Activated naive CD4-positive, alpha-beta T cell treated with anti-CD3 and anti-CD28 coated beads, Interleukin-2, amount 50 U/mL, for 72 hours (primary cell): ENCODE data around the gene SUN3. TPM values are rescaled to one million over a fixed set of nuclear protein-coding genes. Genes with fewer than 3 reads are reported as not detected.
A peak's percentile ranks its signal among the peaks of the same experiment; 100 is the strongest.
"Not testable (repeated sequence)": the region's sequence is repeated elsewhere in the genome, so short reads cannot be mapped to it uniquely, and the experiment has no call there.

ENCODE experiments used
- ATAC-seq, 2 donors: fragments of 150-1000 bp; cut with Tn5 transposase; 2 replicates each; pipeline ENCODE4 v1.10.0; 2021; ENCODE audit warnings: mild to moderate bottlenecking in 2 of 2, moderate library complexity in 2 of 2
- DNase-seq, 2 donors: peaks; one replicate each; pipeline ENCODE4 v3.0.0; 2021 to 2022; ENCODE audit warnings: low spot score in 2 of 2
- H3K27ac Mint-ChIP-seq, 2 donors: one replicate each; pipeline ENCODE4 v1.8.0; 2022; ENCODE audit warnings: mild to moderate bottlenecking in 2 of 2, mixed read lengths in 2 of 2
- H3K36me3 Mint-ChIP-seq, 2 donors: one replicate each; pipeline ENCODE4 v1.8.0; 2022; ENCODE audit warnings: mixed read lengths in 2 of 2
- H3K9me3 Mint-ChIP-seq, 2 donors: one replicate each; pipeline ENCODE4 v1.8.0; 2022; ENCODE audit warnings: mixed read lengths in 2 of 2
- total RNA-seq, 2 donors: library from RNA; stranded (reverse); gene quantifications; one replicate each; pipeline ENCODE4 v1.2.3, GENCODE V29; 2022

The SUN3 gene
- total RNA-seq, 2 donors from 2014 or later = not detected

DNA sequence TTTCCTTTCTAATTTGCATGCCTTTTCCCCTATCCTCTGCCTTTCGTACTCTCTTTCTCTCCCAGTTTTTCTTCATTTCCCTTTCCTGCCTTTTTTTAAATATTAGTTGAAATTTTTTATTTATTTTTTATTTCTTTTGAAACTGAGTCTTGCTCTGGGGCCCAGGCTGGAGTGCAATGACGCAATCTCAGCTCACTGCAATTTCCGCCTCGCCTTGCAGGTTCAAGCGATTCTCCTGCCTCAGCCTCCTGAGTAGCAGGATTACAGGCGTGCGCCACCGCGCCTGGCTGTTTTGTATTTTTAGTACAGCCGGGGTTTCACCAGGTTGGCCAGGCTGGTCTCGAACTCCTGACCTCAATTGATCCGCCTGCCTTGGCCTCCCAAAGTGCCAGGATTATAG is 29.5 kb downstream of the SUN3 start:
- no peaks in the 10 kb centered on the region for H3K36me3 Mint-ChIP-seq
- ATAC-seq (no peak), DNase-seq (no peak)
- H3K9me3 Mint-ChIP-seq = peaks cover 9 to 10% of the 10 kb centered on the region in 2 donors
- no peak overlapping the region for H3K27ac Mint-ChIP-seq

DNA sequence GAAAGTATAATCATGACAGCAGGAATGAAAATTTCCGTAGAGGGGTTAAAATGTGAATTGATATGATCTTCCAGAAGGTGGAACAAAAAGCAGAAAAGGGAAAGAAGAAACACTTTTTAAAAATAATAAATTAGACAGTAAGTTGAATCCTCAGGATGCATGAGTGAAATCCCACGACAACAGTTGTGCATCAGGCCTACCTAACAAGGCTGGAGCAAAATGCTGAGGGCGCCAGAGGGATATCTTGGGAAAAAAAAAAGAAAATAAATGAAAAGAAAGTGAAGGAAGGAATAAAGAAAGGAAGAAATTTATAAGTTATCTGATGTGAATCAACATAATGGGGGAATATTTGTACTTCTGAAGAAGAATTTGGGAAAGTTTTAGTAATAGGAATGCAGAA is 36.5 kb downstream of the SUN3 start:
- H3K27ac Mint-ChIP-seq = peak overlapping the region; percentile 88 to 90
- ATAC-seq = no peak
- H3K9me3 Mint-ChIP-seq = peaks cover 9 to 15% of the 10 kb centered on the region in 2 donors
- DNase-seq = no peak
- H3K36me3 Mint-ChIP-seq = no peaks in the 10 kb centered on the region

GRCh38 chr7:47991741-47992311 is 37.1 kb downstream of the SUN3 start:
- ATAC-seq (peak; percentile 97 to 99), DNase-seq (peak; percentile 76 to 85)
- Mint-ChIP-seq H3K9me3 (peaks cover 9 to 15% of the 10 kb centered on the region in 2 donors), H3K36me3 (no peaks in the 10 kb centered on the region), H3K27ac (peak overlapping the region; percentile 88 to 90)

DNA sequence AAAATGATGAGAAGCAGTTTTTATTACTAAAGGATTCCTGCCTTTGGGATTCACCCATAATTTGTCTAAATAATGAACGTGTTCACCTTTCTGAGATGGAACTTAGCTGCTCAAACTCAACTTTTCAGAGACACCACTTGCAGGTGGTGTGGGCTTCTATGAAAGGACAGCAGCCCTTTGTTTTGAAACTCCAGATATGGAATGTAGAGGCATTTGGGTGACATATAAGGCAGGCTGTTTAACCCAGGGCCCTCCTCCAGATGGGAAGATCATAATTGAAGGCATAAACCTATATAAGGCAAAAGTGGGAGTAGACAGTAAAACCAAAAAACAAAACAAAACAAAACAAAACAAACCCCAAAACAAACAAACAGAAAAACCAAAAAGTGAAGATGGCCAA is 37.6 kb downstream of the SUN3 start:
- DNase-seq = no peak
- peak overlapping the region in 1 of 2 donors; percentile 90 for H3K27ac Mint-ChIP-seq
- no peak for ATAC-seq
- no peaks in the 10 kb centered on the region for H3K36me3 Mint-ChIP-seq
- peaks cover 9 to 15% of the 10 kb centered on the region in 2 donors for H3K9me3 Mint-ChIP-seq

DNA sequence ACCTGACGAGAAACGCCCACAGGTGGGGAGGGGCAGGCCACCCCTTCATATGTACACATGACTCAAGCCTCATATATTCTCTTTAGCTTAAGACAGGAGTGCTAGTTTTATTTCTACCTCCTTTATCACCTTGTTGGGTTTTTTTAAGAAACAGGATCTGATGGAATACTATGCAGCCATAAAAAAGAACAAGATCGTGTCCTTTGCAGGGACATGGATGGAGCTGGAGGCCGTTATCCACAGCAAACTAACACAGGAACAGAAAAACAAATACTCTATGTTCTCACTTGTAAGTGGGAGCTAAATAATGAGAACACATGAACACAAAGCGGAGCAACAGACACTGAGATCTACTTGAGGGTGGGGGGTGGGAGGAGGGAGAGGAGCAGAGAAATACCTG is 38.3 kb downstream of the SUN3 start:
- Mint-ChIP-seq H3K27ac (peak overlapping the region in 1 of 2 donors; percentile 11), H3K9me3 (peaks cover 9 to 15% of the 10 kb centered on the region in 2 donors), H3K36me3 (no peaks in the 10 kb centered on the region)
- DNase-seq = no peak
- ATAC-seq = no peak

GRCh38 chr7:47989607-47990400 is 39.1 kb downstream of the SUN3 start:
- H3K27ac Mint-ChIP-seq = peak overlapping the region in 1 of 2 donors; percentile 11
- H3K36me3 Mint-ChIP-seq, H3K9me3 Mint-ChIP-seq, DNase-seq, ATAC-seq: not testable (repeated sequence)

DNA sequence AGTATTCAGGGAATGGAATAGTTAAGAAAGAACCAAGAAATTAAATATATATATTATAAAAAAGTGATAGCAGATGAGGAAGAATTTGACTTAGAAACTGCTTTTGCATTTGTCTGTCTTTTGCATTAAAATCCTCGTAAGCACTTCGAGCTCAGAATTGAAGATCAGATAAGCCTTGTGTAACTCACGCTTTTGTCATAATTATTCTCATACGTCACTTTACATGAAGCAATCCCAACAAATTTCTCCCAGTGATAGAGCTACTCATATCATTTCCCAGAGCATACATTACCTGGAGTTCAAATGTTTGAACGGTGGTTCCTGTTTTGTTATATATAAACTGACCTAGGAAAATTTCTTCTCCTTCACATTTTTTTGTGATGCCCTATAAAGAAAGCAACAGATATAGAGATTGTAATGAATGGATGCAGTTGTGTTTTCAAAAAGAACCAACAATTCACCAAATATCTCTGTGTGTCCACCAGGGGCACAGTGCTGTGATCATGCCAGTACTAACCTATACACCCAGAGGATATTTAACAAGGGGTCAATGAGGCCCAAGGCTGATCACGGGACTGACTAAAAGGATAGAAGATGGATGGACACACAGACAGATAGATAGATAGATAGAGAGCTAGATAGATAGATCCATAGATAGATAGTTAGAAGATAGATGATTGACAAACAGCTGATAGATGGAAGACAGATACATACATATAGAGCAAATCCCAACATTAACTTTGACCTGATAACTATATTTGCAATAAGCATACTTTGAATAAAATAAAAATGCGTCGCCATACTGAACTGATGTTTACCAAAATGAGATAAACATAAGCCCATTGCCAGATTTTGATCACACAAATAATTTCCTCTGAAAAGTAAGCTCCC is 40.2 kb downstream of the SUN3 start:
- H3K36me3 Mint-ChIP-seq = no peaks in the 10 kb centered on the region
- no peak for DNase-seq
- ATAC-seq = no peak
- peaks cover 0 to 4% of the 10 kb centered on the region in 2 donors for H3K9me3 Mint-ChIP-seq
- H3K27ac Mint-ChIP-seq = no peak overlapping the region

DNA sequence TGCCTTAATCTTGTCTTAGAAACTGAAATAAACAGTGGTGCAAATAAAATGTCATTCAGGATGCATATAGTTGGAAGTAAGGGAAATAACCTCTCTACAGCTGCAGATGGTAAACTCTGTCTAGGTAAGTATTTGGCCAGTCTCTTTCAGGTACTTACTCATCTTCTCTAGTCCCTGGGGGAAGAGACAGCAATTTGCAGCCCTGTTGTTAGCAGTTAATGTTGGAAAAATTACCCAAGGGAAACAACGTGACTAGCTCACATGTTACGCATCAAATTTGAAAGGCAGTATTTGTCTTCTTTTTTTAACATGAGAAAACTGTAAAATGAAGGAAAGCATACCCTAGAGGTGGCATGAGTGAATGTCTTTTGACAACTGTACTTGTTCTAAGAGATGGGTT is 46.3 kb downstream of the SUN3 start:
- Mint-ChIP-seq H3K9me3 (no peaks in the 10 kb centered on the region), H3K27ac (no peak overlapping the region), H3K36me3 (peaks cover 18 to 19% of the 10 kb centered on the region in 2 donors)
- DNase-seq (no peak), ATAC-seq (no peak)

DNA sequence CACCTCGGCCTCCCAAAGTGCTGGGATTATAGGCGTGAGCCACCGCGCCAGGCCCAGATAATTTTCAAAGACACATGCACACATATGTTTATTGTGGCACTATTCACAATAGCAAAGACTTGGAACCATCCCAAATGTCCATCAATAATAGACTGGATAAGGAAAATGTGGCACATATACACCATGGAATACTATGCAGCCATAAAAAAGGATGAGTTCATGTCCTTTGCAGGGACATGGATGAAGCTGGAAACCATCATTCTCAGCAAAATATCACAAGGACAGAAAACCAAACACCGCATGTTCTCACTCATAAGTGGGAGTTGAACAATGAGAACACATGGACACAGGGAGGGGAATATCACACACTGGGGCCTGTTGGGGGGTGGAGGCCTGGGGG is 48.3 kb downstream of the SUN3 start:
- H3K27ac Mint-ChIP-seq, ATAC-seq, H3K9me3 Mint-ChIP-seq, DNase-seq: not testable (repeated sequence)
- peaks cover 20 to 28% of the 10 kb centered on the region in 2 donors for H3K36me3 Mint-ChIP-seq

DNA sequence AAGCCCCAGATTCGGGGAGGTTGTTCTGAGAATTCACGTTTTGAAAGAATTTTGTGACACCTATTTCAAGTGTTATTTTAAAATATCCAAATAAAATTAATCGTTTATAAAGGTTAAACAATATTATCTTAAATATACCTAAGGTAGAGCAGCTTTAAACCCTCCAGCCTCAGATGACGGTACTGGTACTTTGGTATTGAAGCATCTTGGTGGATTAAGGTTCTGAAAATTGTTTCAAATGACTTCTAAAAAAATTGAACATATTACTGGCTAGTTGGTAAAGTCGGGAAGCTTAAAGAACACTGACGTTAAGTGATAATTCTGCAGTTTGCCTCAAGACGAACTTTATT is 49.1 kb downstream of the SUN3 start:
- Mint-ChIP-seq H3K27ac (peak overlapping the region; percentile 95 to 99), H3K9me3 (no peaks in the 10 kb centered on the region), H3K36me3 (peaks cover 22 to 30% of the 10 kb centered on the region in 2 donors)
- ATAC-seq = no peak
- DNase-seq = no peak

- no peaks in the 10 kb centered on the region for H3K9me3 Mint-ChIP-seq
- DNase-seq (peak; percentile 90 to 94), ATAC-seq (peak; percentile 99)
- H3K27ac Mint-ChIP-seq = peak within 1 kb of the TSS; percentile 95 to 99
- H3K36me3 Mint-ChIP-seq = peaks cover 28 to 35% of the 10 kb centered on the region in 2 donors
Observed at GRCh38 chr7:47979145-47979831, 49.6 kb downstream of the SUN3 start, which contains the start of gene HUS1. Gene HUS1 (minus strand): TSS chr7:47979615. CDS start chr7:47979519, 96 bp downstream.

DNA sequence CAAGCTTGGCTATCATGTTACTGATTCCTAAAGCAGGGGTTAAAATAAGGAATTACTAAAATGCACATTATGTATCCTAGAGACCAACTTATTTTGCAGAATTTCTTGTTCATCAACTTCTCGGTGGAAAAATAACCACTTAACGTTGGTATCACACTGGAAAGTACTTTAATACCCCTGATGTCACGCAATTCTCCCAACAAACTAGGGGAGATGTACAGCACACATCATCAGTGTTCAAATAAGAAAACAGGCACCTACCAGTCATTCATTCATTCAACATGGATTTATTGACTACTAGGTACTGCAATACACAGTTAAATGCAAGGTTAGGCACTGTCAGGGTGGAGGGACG is 50.1 kb downstream of the SUN3 start:
- peaks cover 33 to 41% of the 10 kb centered on the region in 2 donors for H3K36me3 Mint-ChIP-seq
- ATAC-seq (no peak), DNase-seq (no peak)
- peak overlapping the region; percentile 95 to 99 for H3K27ac Mint-ChIP-seq
- H3K9me3 Mint-ChIP-seq = no peaks in the 10 kb centered on the region

DNA sequence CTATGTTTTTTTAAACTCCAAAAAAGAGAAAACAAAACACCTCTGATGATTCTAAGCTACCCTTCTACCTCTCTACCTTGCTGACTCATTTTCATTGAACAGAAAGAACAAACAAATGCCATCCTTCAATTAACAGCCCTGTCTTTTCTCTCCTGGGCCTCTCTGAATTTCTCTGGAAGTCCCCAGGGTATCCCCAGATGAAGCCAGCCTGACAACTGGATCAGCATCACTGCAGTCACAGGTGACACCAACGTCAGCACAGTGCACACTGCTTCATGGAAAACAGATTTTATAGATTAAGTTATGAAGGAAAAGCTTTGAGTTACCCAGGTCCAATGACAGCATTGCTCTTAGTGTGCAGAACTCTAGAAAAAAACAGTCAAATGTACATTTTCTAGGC is 55.2 kb downstream of the SUN3 start:
- Mint-ChIP-seq H3K36me3 (peaks cover 46% of the 10 kb centered on the region in 2 donors), H3K27ac (peak overlapping the region in 1 of 2 donors; percentile 76), H3K9me3 (no peaks in the 10 kb centered on the region)
- no peak for DNase-seq
- peak; percentile 44 to 56 for ATAC-seq

DNA sequence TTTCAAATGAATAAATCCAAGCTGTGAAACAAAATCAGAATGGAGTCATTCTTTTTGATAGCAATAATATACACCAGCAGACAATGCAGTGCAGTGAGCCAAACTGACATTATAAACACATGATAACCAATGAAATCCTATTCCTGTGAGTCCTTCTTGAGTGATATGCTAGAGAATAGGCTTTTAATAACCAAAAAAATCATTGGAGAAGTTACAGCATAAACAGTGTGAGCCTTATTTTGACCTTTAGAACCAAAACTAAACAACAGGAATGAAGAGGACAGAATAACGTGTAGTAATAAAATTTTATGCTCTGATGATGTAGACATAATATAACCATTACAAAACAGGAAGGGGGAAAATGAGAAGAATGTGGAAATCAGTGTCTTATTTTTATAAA is 58.1 kb downstream of the SUN3 start:
- Mint-ChIP-seq H3K27ac (no peak overlapping the region), H3K9me3 (no peaks in the 10 kb centered on the region), H3K36me3 (peaks cover 43 to 45% of the 10 kb centered on the region in 2 donors)
- no peak for ATAC-seq
- DNase-seq = no peak

- peak in 1 of 2 donors; percentile 58 for DNase-seq
- peak overlapping the region; percentile 26 to 51 for H3K27ac Mint-ChIP-seq
Observed at GRCh38 chr7:47968847-47969774, 59.8 kb downstream of the SUN3 start.

More at GRCh38 chr7:47968847-47969774, 59.8 kb downstream of the SUN3 start:
- ATAC-seq = peak; percentile 51 to 76
- Mint-ChIP-seq H3K36me3 (peaks cover 41 to 43% of the 10 kb centered on the region in 2 donors), H3K9me3 (no peaks in the 10 kb centered on the region)
